Aorta (tissue), 5 donors: ENCODE data around the gene KCNIP1. TPM values are rescaled to one million over a fixed set of nuclear protein-coding genes. Genes with fewer than 3 reads are reported as not detected.

ENCODE experiments used
- ATAC-seq: fragments of 200-7000 bp; cut with Tn5 transposase; one replicate; pipeline ENCODE4 v1.9.1; 2022; ENCODE audit warnings: moderate library complexity; ENCODE audit not compliant: low FRiP score
- DNase-seq, 2 donors: peaks; one replicate each; pipeline ENCODE4 v3.0.0-alpha.2; 2020
- H3K27ac ChIP-seq, 2 donors: one replicate each; pipeline ENCODE4 v1.5.1; 2013; ENCODE audit warnings: low read length in 2 of 2, mild to moderate bottlenecking in 2 of 2, moderate library complexity in 2 of 2, control low read depth in 1 of 2, inconsistent platforms in 1 of 2, low read depth in 1 of 2
- H3K27me3 ChIP-seq, 2 donors: one replicate each; pipeline ENCODE4 v1.6.1; 2013; ENCODE audit warnings: control low read depth in 1 of 2, low read length in 1 of 2, mild to moderate bottlenecking in 1 of 2, moderate library complexity in 1 of 2; ENCODE audit not compliant: insufficient read depth in 2 of 2, control insufficient read depth in 1 of 2
- H3K36me3 ChIP-seq, 2 donors: one replicate each; pipeline ENCODE4 v1.6.1; 2013; ENCODE audit warnings: control low read depth in 1 of 2, low read length in 1 of 2, mild to moderate bottlenecking in 1 of 2; ENCODE audit not compliant: insufficient read depth in 2 of 2, control insufficient read depth in 1 of 2
- H3K4me1 ChIP-seq, 2 donors: one replicate each; pipeline ENCODE4 v1.6.1; 2013; ENCODE audit warnings: low read length in 2 of 2, control low read depth in 1 of 2, mild to moderate bottlenecking in 1 of 2, moderate library complexity in 1 of 2; ENCODE audit not compliant: insufficient read depth in 2 of 2, control insufficient read depth in 1 of 2
- H3K4me3 ChIP-seq, 2 donors: one replicate each; pipeline ENCODE4 v1.5.1; 2013; ENCODE audit warnings: low read length in 2 of 2, control low read depth in 1 of 2, mild to moderate bottlenecking in 1 of 2
- H3K9me3 ChIP-seq: one replicate; pipeline ENCODE4 v1.6.1; 2013; ENCODE audit warnings: mild to moderate bottlenecking, low read length; ENCODE audit not compliant: control insufficient read depth
- WGBS, 2 donors: extraction: QIAGEN DNeasy Blood & Tissue Kit; methylation state at CpG; one replicate each; pipeline ENCODE4 v1.1.7; 2013; 5-methylcytosine and 5-hydroxymethylcytosine counted together
- intact Hi-C, 2 donors: fragments of 100-400 bp; cut with DNase I; formaldehyde crosslinking; loops; one replicate each; pipeline versions ENCODE4 v1.14.2 to v1.15.0; 2022
- polyA plus RNA-seq, 2 donors: library from polyadenylated mRNA; stranded (reverse); fragments of 200-250 nt; gene quantifications; one replicate each; pipeline ENCODE4 v1.2.3, GENCODE V29; 2013
- total RNA-seq, 2 donors: library from RNA; stranded (reverse); fragmentation: NEBNext Ultra II Directional; extraction: Animal tissue kit (Norgen Biotek cat#: 25700); gene quantifications; one replicate each; pipeline ENCODE4 v1.2.1, GENCODE V29; 2021
- donor health status: healthy with polysubstance abuse.
- donor health status: Bipolar disorder and iron deficiency.
- donor health status: DM: no; HTN: no; CAD: no.
- donor health status: DM: no; HTN: no; CAD: no.
- donor health status: DM: yes; HTN: yes; CAD: no.

The KCNIP1 gene
- total and polyA plus RNA-seq, 4 donors = 0.42 TPM; not detected in 3

GRCh38 chr5:170721681-170722080 lies 217.9 kb downstream of the KCNIP1 start:
- no peaks in the 10 kb centered on the region for H3K36me3 ChIP-seq
- 87 to 89% methylated on average over 6 of the region's 6 CpGs for WGBS, 2 donors
- peaks cover 1% of the 10 kb centered on the region for H3K9me3 ChIP-seq
- peaks cover 0 to 2% of the 10 kb centered on the region in 2 donors for H3K27me3 ChIP-seq
- ATAC-seq = no peak
- intact Hi-C loops = no loop called here
- no peak overlapping the region for H3K4me3 ChIP-seq
- no peak overlapping the region for H3K27ac ChIP-seq
- DNase-seq = no peak
- no peaks in the 10 kb centered on the region for H3K4me1 ChIP-seq

GRCh38 chr5:170722316-170722715 lies 218.5 kb downstream of the KCNIP1 start:
- WGBS, 2 donors = 68 to 73% methylated on average over 3 of the region's 3 CpGs
- Histone ChIP-seq H3K36me3 (no peaks in the 10 kb centered on the region), H3K9me3 (peaks cover 1% of the 10 kb centered on the region), H3K27ac (no peak overlapping the region), H3K4me1 (no peaks in the 10 kb centered on the region), H3K4me3 (no peak overlapping the region), H3K27me3 (peaks cover 0 to 2% of the 10 kb centered on the region in 2 donors)
- intact Hi-C loops = no loop called here
- ATAC-seq = no peak
- DNase-seq = no peak

GRCh38 chr5:170731052-170731451 lies 227.2 kb downstream of the KCNIP1 start:
- Histone ChIP-seq H3K36me3 (no peaks in the 10 kb centered on the region), H3K4me1 (no peaks in the 10 kb centered on the region), H3K27ac (no peak overlapping the region), H3K9me3 (peaks cover 7% of the 10 kb centered on the region), H3K27me3 (no peaks in the 10 kb centered on the region), H3K4me3 (no peak overlapping the region)
- no peak for ATAC-seq
- no peak for DNase-seq
- intact Hi-C loops = no loop called here
- 74 to 88% methylated on average over 1 of the region's 1 CpG for WGBS, 2 donors

GRCh38 chr5:170732685-170733084 lies 228.9 kb downstream of the KCNIP1 start:
- ATAC-seq = no peak
- intact Hi-C loops = no loop called here
- no peak overlapping the region for H3K4me3 ChIP-seq
- H3K36me3 ChIP-seq = no peaks in the 10 kb centered on the region
- no peak for DNase-seq
- H3K27ac ChIP-seq = no peak overlapping the region
- H3K27me3 ChIP-seq = peaks cover 0 to 2% of the 10 kb centered on the region in 2 donors
- no peaks in the 10 kb centered on the region for H3K4me1 ChIP-seq
- 51 to 54% methylated on average over 2 of the region's 2 CpGs for WGBS, 2 donors
- H3K9me3 ChIP-seq = peaks cover 8% of the 10 kb centered on the region

- Histone ChIP-seq H3K9me3 (peaks cover 8% of the 10 kb centered on the region), H3K27me3 (peaks cover 0 to 2% of the 10 kb centered on the region in 2 donors), H3K4me3 (no peak overlapping the region), H3K36me3 (no peaks in the 10 kb centered on the region), H3K4me1 (no peaks in the 10 kb centered on the region), H3K27ac (no peak overlapping the region)
- ATAC-seq = no peak
- DNase-seq = no peak
- intact Hi-C loops = no loop called here
- WGBS, 2 donors = 52 to 56% methylated on average over 3 of the region's 3 CpGs
These were observed 233.1 kb downstream of the KCNIP1 start for GRCh38 chr5:170736966-170737365.

GRCh38 chr5:170737591-170737990 lies 233.8 kb downstream of the KCNIP1 start:
- peaks cover 8% of the 10 kb centered on the region for H3K9me3 ChIP-seq
- intact Hi-C loops = no loop called here
- H3K4me3 ChIP-seq = no peak overlapping the region
- no peak for ATAC-seq
- peaks cover 0 to 2% of the 10 kb centered on the region in 2 donors for H3K27me3 ChIP-seq
- WGBS, 2 donors = 73 to 86% methylated on average over 1 of the region's 1 CpG
- DNase-seq = no peak
- H3K4me1 ChIP-seq = no peaks in the 10 kb centered on the region
- H3K36me3 ChIP-seq = no peaks in the 10 kb centered on the region
- no peak overlapping the region for H3K27ac ChIP-seq

GRCh38 chr5:170738840-170739239 lies 235.0 kb downstream of the KCNIP1 start:
- Histone ChIP-seq H3K4me1 (no peaks in the 10 kb centered on the region), H3K9me3 (peaks cover 6% of the 10 kb centered on the region), H3K36me3 (no peaks in the 10 kb centered on the region), H3K27me3 (peaks cover 0 to 2% of the 10 kb centered on the region in 2 donors), H3K4me3 (no peak overlapping the region), H3K27ac (no peak overlapping the region)
- intact Hi-C loops = no loop called here
- no peak for ATAC-seq
- WGBS, 2 donors = 54 to 97% methylated on average over 3 of the region's 3 CpGs
- DNase-seq = no peak

- ATAC-seq (no peak), DNase-seq (no peak)
These were observed 235.6 kb downstream of the KCNIP1 start for GRCh38 chr5:170739446-170739845.

GRCh38 chr5:170740551-170741205 lies 236.9 kb downstream of the KCNIP1 start:
- ATAC-seq (no peak), DNase-seq (no peak)
- Histone ChIP-seq H3K9me3 (peaks cover 3% of the 10 kb centered on the region), H3K27me3 (peaks cover 0 to 2% of the 10 kb centered on the region in 2 donors), H3K36me3 (no peaks in the 10 kb centered on the region), H3K27ac (no peak overlapping the region), H3K4me1 (no peaks in the 10 kb centered on the region), H3K4me3 (no peak overlapping the region)
- intact Hi-C loops = loop anchor here in 1 of 2 donors (5.0 kb wide), 1 partner anchor 597 kb away; no protein-coding TSS in a partner anchor
- 80 to 83% methylated on average over 3 of the region's 3 CpGs for WGBS, 2 donors

More at GRCh38 chr5:170739446-170739845, 235.6 kb downstream of the KCNIP1 start:
- H3K27ac ChIP-seq = no peak overlapping the region
- H3K9me3 ChIP-seq = peaks cover 6% of the 10 kb centered on the region
- peaks cover 0 to 2% of the 10 kb centered on the region in 2 donors for H3K27me3 ChIP-seq
- no peaks in the 10 kb centered on the region for H3K36me3 ChIP-seq
- no peaks in the 10 kb centered on the region for H3K4me1 ChIP-seq
- intact Hi-C loops = no loop called here
- no peak overlapping the region for H3K4me3 ChIP-seq
- 89 to 94% methylated on average over 4 of the region's 4 CpGs for WGBS, 2 donors
